GM19043 (cell line): ENCODE data around the gene CNKSR1.
"Not testable (repeated sequence)": the region's sequence is repeated elsewhere in the genome, so short reads cannot be mapped to it uniquely, and the experiment has no call there.

ENCODE experiments used
- ATAC-seq: cut with Tn5 transposase; IDR thresholded peaks from one replicate; pipeline ENCODE4 v1.9.1; 2021; ENCODE audit warnings: low read depth; ENCODE audit not compliant: unreplicated experiment

CNKSR1 gene

GRCh38 chr1:26224606-26225005 lies 47.3 kb downstream of the CNKSR1 start:
- ATAC-seq: no peak

- no peak for ATAC-seq
Measured at GRCh38 chr1:26225033-26225831, 47.9 kb downstream of the CNKSR1 start.

GRCh38 chr1:26230682-26231081 lies 53.4 kb downstream of the CNKSR1 start:
- ATAC-seq: not testable (repeated sequence)

- peak; percentile 87 for ATAC-seq
Measured at GRCh38 chr1:26233903-26234643, 56.8 kb downstream of the CNKSR1 start, which contains the start of gene CEP85. Gene CEP85 (plus strand): TSS chr1:26234200. CDS start chr1:26239784, 5,584 bp downstream.

GRCh38 chr1:26234644-26235370 lies 57.5 kb downstream of the CNKSR1 start:
- peak; percentile 6 for ATAC-seq

GRCh38 chr1:26237230-26237966 lies 60.1 kb downstream of the CNKSR1 start:
- no peak for ATAC-seq
